ENCODE results near the gene RB1. TPM values are rescaled to one million over a fixed set of nuclear protein-coding genes. Genes with fewer than 3 reads are reported as not detected.

Gene RB1
- total and polyA plus RNA-seq, 11 donors: 8.5 to 52.1 (median 26.7) TPM

- intact Hi-C loops (cut with DNase I): no loop called here
- H3K27ac ChIP-seq: no peak overlapping the region
- WGBS, 4 donors: 20 to 42% (median 25%) methylated on average over 2 of the region's 2 CpGs
Observed at GRCh38 chr13:48278806-48279205, 24.7 kb upstream of the RB1 start.

GRCh38 chr13:48281556-48281955, 22.0 kb upstream of the RB1 start:
- Histone ChIP-seq H3K4me1 (peaks cover 0 to 9% (median 0%) of the 10 kb centered on the region in 12 donors), H3K9me3 (no peaks in the 10 kb centered on the region), H3K4me3 (no peak overlapping the region), H3K36me3 (no peaks in the 10 kb centered on the region), H3K27ac (no peak overlapping the region), H3K27me3 (no peaks in the 10 kb centered on the region)
- 76 to 86% (median 82%) methylated on average over 1 of the region's 1 CpG for WGBS, 4 donors
- TF ChIP-seq POLR2A (IDR thresholded peaks at IDR 0.05): no peak
- no peak for TF ChIP-seq CTCF (IDR thresholded peaks at IDR 0.05)
- DNase-seq (no peak), ATAC-seq (no peak)
- intact Hi-C loops (cut with DNase I): no loop called here

More at GRCh38 chr13:48278806-48279205, 24.7 kb upstream of the RB1 start:
- Histone ChIP-seq H3K4me3 (no peak overlapping the region), H3K9me3 (no peaks in the 10 kb centered on the region), H3K36me3 (peaks cover 0 to 6% (median 0%) of the 10 kb centered on the region in 9 donors), H3K4me1 (peaks cover 0 to 9% (median 0%) of the 10 kb centered on the region in 12 donors), H3K27me3 (no peaks in the 10 kb centered on the region)
- ATAC-seq (no peak), DNase-seq (no peak)
- no peak for TF ChIP-seq POLR2A (IDR thresholded peaks at IDR 0.05)
- TF ChIP-seq CTCF (IDR thresholded peaks at IDR 0.05): no peak

GRCh38 chr13:48291730-48292129, 11.8 kb upstream of the RB1 start:
- DNase-seq (no peak), ATAC-seq (no peak)
- H3K36me3 ChIP-seq: no peaks in the 10 kb centered on the region
- intact Hi-C loops (cut with DNase I): no loop called here
- no peak overlapping the region for H3K27ac ChIP-seq
- WGBS, 4 donors: 34 to 49% (median 47%) methylated on average over 2 of the region's 2 CpGs
- H3K4me1 ChIP-seq: peaks cover 0 to 7% (median 0%) of the 10 kb centered on the region in 12 donors
- no peak for TF ChIP-seq POLR2A (IDR thresholded peaks at IDR 0.05)
- no peak for TF ChIP-seq CTCF (IDR thresholded peaks at IDR 0.05)
- H3K9me3 ChIP-seq: no peaks in the 10 kb centered on the region
- no peak overlapping the region for H3K4me3 ChIP-seq
- H3K27me3 ChIP-seq: no peaks in the 10 kb centered on the region

- WGBS, 4 donors: 73 to 80% (median 74%) methylated on average over 4 of the region's 4 CpGs
- ATAC-seq (no peak), DNase-seq (no peak)
- intact Hi-C loops (cut with DNase I): no loop called here
- TF ChIP-seq POLR2A (IDR thresholded peaks at IDR 0.05): no peak
- TF ChIP-seq CTCF (IDR thresholded peaks at IDR 0.05): no peak
- no peak overlapping the region for H3K27ac ChIP-seq
- H3K27me3 ChIP-seq: no peaks in the 10 kb centered on the region
- no peak overlapping the region for H3K4me3 ChIP-seq
- peaks cover 0 to 7% (median 0%) of the 10 kb centered on the region in 12 donors for H3K4me1 ChIP-seq
- H3K36me3 ChIP-seq: no peaks in the 10 kb centered on the region
- H3K9me3 ChIP-seq: no peaks in the 10 kb centered on the region
Observed at GRCh38 chr13:48292650-48293049, 10.9 kb upstream of the RB1 start.
